HCT116 (cell line): Measurements from ENCODE around the gene ZNF423. TPM values are rescaled to one million over a fixed set of nuclear protein-coding genes. Genes with fewer than 3 reads are reported as not detected.

Experiments used
- ATAC-seq: fragments of 200-7000 bp; cut with Tn5 transposase; 2 replicates; pipeline ENCODE4 v1.9.1; 2020; ENCODE audit warnings: mild to moderate bottlenecking, moderate library complexity
- BruUV-seq: library from RNA; stranded (reverse); fragments of 400-500 nt; replicated peaks from 2 replicates; lab custom pipeline; 2021; lab: Mats Ljungman, UMichigan
- CTCF ChIA-PET: fragments of 300-600 bp; sonication (Branson Sonifier 250); formaldehyde crosslinking; loops from one replicate; lab custom pipeline; 2021; ENCODE audit warnings: antibody characterized with exemption; lab: Charles Lee
- POLR2A ChIA-PET: fragments of 300-600, 350-600 bp; sonication (Branson Sonifier 250); formaldehyde crosslinking; loops from one replicate; lab custom pipeline; 2021; ENCODE audit warnings: antibody characterized with exemption; lab: Charles Lee
- RAD21 ChIA-PET, 2 experiments: fragments of 300-600 bp; sonication (Branson Sonifier 250); formaldehyde crosslinking; loops; one replicate each; lab custom pipeline; 2023; ENCODE audit warnings: low total read pairs in 2 of 2; ENCODE audit not compliant: uncharacterized antibody in 2 of 2, unreplicated experiment in 2 of 2, low non-redundant PET in 1 of 2; lab: Charles Lee
- DNase-seq: peaks from one replicate; pipeline ENCODE4 v3.0.0-alpha.2; 2010; ENCODE audit warnings: low read depth, low spot score
- H2AFZ ChIP-seq: fragments of 200-600 bp; shearing (Covaris generic), sonication (generic); 2 replicates; pipeline ENCODE4 v1.6.1; 2017; ENCODE audit warnings: low read depth, mixed run types, mixed read lengths, antibody characterized with exemption, low read length; ENCODE audit not compliant: poor library complexity, severe bottlenecking
- H3K27ac ChIP-seq: 2 replicates; pipeline ENCODE4 v1.5.1; 2012; ENCODE audit warnings: low read depth, low read length
- H3K27me3 ChIP-seq: fragments of 200-600 bp; sonication (generic); 2 replicates; pipeline ENCODE4 v1.6.1; 2016; ENCODE audit warnings: mixed run types, low read length, mixed read lengths; ENCODE audit not compliant: insufficient read depth
- H3K36me3 ChIP-seq, 2 experiments: fragments of 200-500 bp in 1 of 2; fragments of 200-600 bp in 1 of 2; sonication (Bioruptor generic) in 1 of 2; sonication (generic) in 1 of 2; 2 replicates each; pipeline versions ENCODE4 v1.5.1 to v1.6.1; 2014 to 2016; ENCODE audit warnings: low read length in 2 of 2, inconsistent platforms in 1 of 2, mixed read lengths in 1 of 2, mixed run types in 1 of 2; ENCODE audit not compliant: insufficient read depth in 2 of 2, control insufficient read depth in 1 of 2
- H3K4me1 ChIP-seq, 2 experiments: fragments of 200-600 bp in 1 of 2; sonication (generic) in 1 of 2; 2 replicates each; pipeline versions ENCODE4 v1.5.1 to v1.6.1; 2012 to 2017; ENCODE audit warnings: low read length in 2 of 2, inconsistent platforms in 1 of 2, mild to moderate bottlenecking in 1 of 2, mixed read lengths in 1 of 2, mixed run types in 1 of 2, moderate library complexity in 1 of 2; ENCODE audit not compliant: insufficient read depth in 2 of 2, control insufficient read depth in 1 of 2
- H3K4me2 ChIP-seq: fragments of 200-600 bp; sonication (generic); 2 replicates; pipeline ENCODE4 v1.6.1; 2017; ENCODE audit warnings: mixed run types, low read length, mixed read lengths
- H3K4me3 ChIP-seq, 2 experiments: fragments of 200-600 bp in 1 of 2; sonication (generic) in 1 of 2; replicated peaks in 1 of 2; 2 replicates each; pipeline ENCODE4 v1.5.1; 2011 to 2016; ENCODE audit warnings: low read length in 2 of 2, control low read depth in 1 of 2, low read depth in 1 of 2, mild to moderate bottlenecking in 1 of 2, mixed read lengths in 1 of 2, mixed run types in 1 of 2
- H3K79me2 ChIP-seq: fragments of 200-600 bp; sonication (generic); 2 replicates; pipeline ENCODE4 v1.6.1; 2017; ENCODE audit warnings: mild to moderate bottlenecking, mixed run types, low read length, moderate library complexity, mixed read lengths; ENCODE audit not compliant: insufficient read depth
- H3K9ac ChIP-seq: fragments of 200-600 bp; sonication (generic); 2 replicates; pipeline ENCODE4 v1.6.1; 2016; ENCODE audit warnings: low read length, mixed read lengths
- H3K9me2 ChIP-seq: fragments of 200-600 bp; sonication (generic), shearing (Covaris generic); 2 replicates; pipeline ENCODE4 v1.6.1; 2017; ENCODE audit warnings: mixed run types, mild to moderate bottlenecking, moderate library complexity; ENCODE audit not compliant: insufficient read depth
- H3K9me3 ChIP-seq, 2 experiments: fragments of 200-500 bp in 1 of 2; fragments of 200-600 bp in 1 of 2; sonication (Bioruptor generic) in 1 of 2; sonication (generic) in 1 of 2; 2 replicates each; pipeline ENCODE4 v1.6.1; 2014 to 2017; ENCODE audit warnings: low read length in 2 of 2, mixed read lengths in 2 of 2, inconsistent platforms in 1 of 2, low read depth in 1 of 2, mild to moderate bottlenecking in 1 of 2, mixed run types in 1 of 2, moderate library complexity in 1 of 2; ENCODE audit not compliant: control insufficient read depth in 1 of 2, insufficient read depth in 1 of 2
- H4K20me1 ChIP-seq: fragments of 200-600 bp; sonication (generic), shearing (Covaris generic); 2 replicates; pipeline ENCODE4 v1.6.1; 2017; ENCODE audit warnings: mixed run types, mild to moderate bottlenecking, moderate library complexity; ENCODE audit not compliant: insufficient read depth
- ATF3 ChIP-seq: IDR thresholded peaks from 2 replicates; pipeline ENCODE4 v1.6.1; 2012
- CEBPB ChIP-seq: IDR thresholded peaks from 2 replicates; pipeline ENCODE4 v1.6.1; 2012; ENCODE audit warnings: low read depth
- EGR1 ChIP-seq: IDR thresholded peaks from 2 replicates; pipeline ENCODE4 v1.6.1; 2012; ENCODE audit warnings: low read depth
- ELF1 ChIP-seq: IDR thresholded peaks from 2 replicates; pipeline ENCODE4 v1.6.1; 2012; ENCODE audit warnings: low read depth, borderline replicate concordance
- EZH2 ChIP-seq: fragments of 200-600 bp; sonication (generic); IDR thresholded peaks from 2 replicates; pipeline ENCODE4 v1.6.1; 2017; ENCODE audit warnings: antibody characterized with exemption, mixed run types
- EZH2phosphoT487 ChIP-seq: fragments of 200-600 bp; IDR thresholded peaks from 2 replicates; pipeline ENCODE4 v1.6.1; 2018; ENCODE audit warnings: antibody characterized with exemption, borderline replicate concordance
- FOSL1 ChIP-seq: IDR thresholded peaks from 2 replicates; pipeline ENCODE4 v1.6.1; 2012; ENCODE audit warnings: low read depth
- JUND ChIP-seq: IDR thresholded peaks from 2 replicates; pipeline ENCODE4 v1.6.1; 2012
- MAX ChIP-seq: IDR thresholded peaks from 2 replicates; pipeline ENCODE4 v1.6.1; 2012
- POLR2A ChIP-seq: IDR thresholded peaks from 2 replicates; pipeline ENCODE4 v1.7.0; 2011; ENCODE audit warnings: borderline replicate concordance; ENCODE audit not compliant: insufficient read depth, insufficient read length; ENCODE audit errors: extremely low read depth
- POLR2AphosphoS5 ChIP-seq: IDR thresholded peaks from 2 replicates; pipeline ENCODE4 v1.6.1; 2011; ENCODE audit warnings: mild to moderate bottlenecking, low read depth, low read length, moderate library complexity
- RAD21 ChIP-seq: IDR thresholded peaks from 2 replicates; pipeline ENCODE4 v1.6.1; 2012; ENCODE audit warnings: low read depth, mild to moderate bottlenecking
- REST ChIP-seq: IDR thresholded peaks from 2 replicates; pipeline ENCODE4 v1.6.1; 2012; ENCODE audit warnings: low read depth
- SIN3A ChIP-seq: IDR thresholded peaks from 2 replicates; pipeline ENCODE4 v1.6.1; 2012; ENCODE audit warnings: low read depth
- SP1 ChIP-seq: IDR thresholded peaks from 2 replicates; pipeline ENCODE4 v1.6.1; 2012; ENCODE audit warnings: low read depth
- SRF ChIP-seq: IDR thresholded peaks from 2 replicates; pipeline ENCODE4 v1.6.1; 2012; ENCODE audit warnings: low read depth
- ZFX ChIP-seq: fragments of 450-650 bp; IDR thresholded peaks from 2 replicates; pipeline ENCODE4 v1.6.1; 2017
- intact Hi-C: fragments of 100-400 bp; cut with micrococcal nuclease; formaldehyde crosslinking; loops from 2 replicates; pipeline ENCODE4 v1.10.0; 2022
- total RNA-seq: library from RNA; stranded (reverse); gene quantifications from one replicate; pipeline ENCODE4 v1.2.1, GENCODE V29; 2021; ENCODE audit not compliant: unreplicated experiment

ZNF423 gene
- total RNA-seq, 1 experiment from 2014 or later = 0.22 TPM

GRCh38 chr16:49632086-49632794 lies 223.7 kb downstream of the ZNF423 start:
- H3K4me2 ChIP-seq = no peak overlapping the region
- TF ChIP-seq MAX (no peak), ZFX (no peak), EZH2phosphoT487 (no peak), CEBPB (no peak), FOSL1 (no peak), SP1 (no peak)
- TF ChIP-seq, all 23 proteins: peak for 0
- no peaks in the 10 kb centered on the region for H3K4me1 ChIP-seq
- ChIA-PET CTCF (no interaction called here), RAD21 (no interaction called here), POLR2A (no interaction called here)
- H3K27ac ChIP-seq = no peak overlapping the region
- no peaks in the 10 kb centered on the region for H3K36me3 ChIP-seq
- no peak overlapping the region for H3K4me3 ChIP-seq
- H4K20me1 ChIP-seq = no peaks in the 10 kb centered on the region
- no peaks in the 10 kb centered on the region for H3K9me2 ChIP-seq
- H3K9me3 ChIP-seq = no peaks in the 10 kb centered on the region
- BruUV-seq = no TSS peak
- intact Hi-C loops = no loop called here
- no peaks in the 10 kb centered on the region for H3K27me3 ChIP-seq
- no peaks in the 10 kb centered on the region for H3K79me2 ChIP-seq
- no peak overlapping the region for H3K9ac ChIP-seq
- no peak for DNase-seq
- no peak for ATAC-seq
- H2AFZ ChIP-seq = no peak overlapping the region

GRCh38 chr16:49631187-49632041 lies 224.5 kb downstream of the ZNF423 start:
- no TSS peak for BruUV-seq
- Histone ChIP-seq H4K20me1 (no peaks in the 10 kb centered on the region), H3K4me2 (no peak overlapping the region), H3K9me3 (no peaks in the 10 kb centered on the region), H3K36me3 (no peaks in the 10 kb centered on the region), H3K27ac (no peak overlapping the region), H3K9ac (no peak overlapping the region), H3K9me2 (no peaks in the 10 kb centered on the region), H3K4me1 (no peaks in the 10 kb centered on the region), H3K4me3 (no peak overlapping the region), H2AFZ (no peak overlapping the region), H3K79me2 (no peaks in the 10 kb centered on the region), H3K27me3 (no peaks in the 10 kb centered on the region)
- POLR2A ChIA-PET = interaction anchor here (0.6 kb wide), 1 partner anchor 73 kb away, joined by 9 read pairs; no protein-coding TSS in a partner anchor
- RAD21 ChIA-PET = no interaction called here
- DNase-seq (no peak), ATAC-seq (no peak)
- CTCF ChIA-PET = no interaction called here
- intact Hi-C loops = no loop called here
- TF ChIP-seq EGR1 (no peak), RAD21 (no peak), POLR2AphosphoS5 (no peak), EZH2 (no peak), JUND (no peak), REST (no peak), ELF1 (no peak), MAX (no peak), SIN3A (no peak), SRF (no peak), SP1 (no peak), POLR2A (no peak), ATF3 (no peak)
